Activated CD4-positive, CD25-positive, alpha-beta regulatory T cell (primary cell): ENCODE measurements around the gene GPR26.
"Not testable (repeated sequence)": the region's sequence is repeated elsewhere in the genome, so short reads cannot be mapped to it uniquely, and the experiment has no call there.

Experiments used
- DNase-seq, 4 experiments: peaks; one replicate each; lab custom pipeline; 2025; lab: John Stamatoyannopoulos, UW

The GPR26 gene

DNA sequence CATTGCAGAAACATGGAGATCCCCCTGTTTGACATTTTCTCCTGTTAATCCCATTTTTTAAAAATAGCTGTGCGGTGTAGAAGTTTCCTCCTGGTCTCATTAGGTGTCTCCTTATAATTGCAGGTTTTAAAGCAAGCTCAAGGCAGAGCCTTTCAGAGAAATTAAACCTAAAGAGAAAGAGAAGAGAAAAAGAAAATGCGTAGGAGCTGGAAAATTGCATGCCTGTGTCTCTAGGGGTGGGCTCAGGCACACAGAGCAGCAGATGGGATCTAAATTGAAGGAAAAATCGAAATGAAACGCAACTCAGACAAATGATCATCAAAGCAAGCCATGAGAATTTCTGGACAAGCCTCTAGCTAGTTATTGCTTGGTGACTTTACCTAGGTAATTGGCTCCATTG is 40.1 kb downstream of the GPR26 start:
- no peak for DNase-seq

DNA sequence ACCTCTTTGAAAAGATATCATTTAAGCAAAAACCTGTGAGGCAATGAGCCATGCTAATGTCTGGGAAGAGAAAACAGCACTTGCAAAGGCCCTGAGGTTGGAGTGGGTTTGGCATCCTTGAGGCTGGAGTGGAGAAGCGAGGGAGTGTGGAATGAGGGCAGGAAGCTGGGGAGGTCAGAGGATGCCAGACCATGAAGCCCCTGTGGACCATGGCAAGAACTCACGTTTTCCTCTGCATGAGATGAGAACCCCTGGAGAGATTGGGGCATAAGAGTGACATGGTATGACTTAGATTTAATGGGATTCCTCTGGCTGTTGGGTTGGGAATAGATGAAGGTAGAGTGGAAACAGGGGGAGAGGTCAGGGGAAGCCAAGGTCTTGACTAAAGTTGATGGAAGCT is 49.4 kb downstream of the GPR26 start:
- no peak for DNase-seq

DNA sequence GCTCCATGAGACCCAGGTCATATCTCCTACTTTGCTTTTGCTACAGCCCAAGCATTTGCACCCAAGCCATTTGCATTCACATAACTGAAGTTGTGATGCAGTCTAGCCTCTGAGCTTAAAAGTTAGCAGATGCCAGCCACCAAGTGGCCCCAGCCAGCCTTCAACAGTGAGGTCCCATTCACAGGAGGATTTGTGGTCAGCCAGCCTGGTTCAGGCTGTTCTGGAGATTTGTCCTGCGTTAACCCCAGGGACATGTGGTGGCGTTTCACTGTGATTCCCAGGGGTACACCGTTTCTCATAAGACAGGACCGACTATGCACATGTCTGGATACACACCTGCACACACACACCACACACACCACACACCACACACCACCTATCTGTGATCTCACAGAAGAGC is 51.2 kb downstream of the GPR26 start:
- DNase-seq, result no peak

DNA sequence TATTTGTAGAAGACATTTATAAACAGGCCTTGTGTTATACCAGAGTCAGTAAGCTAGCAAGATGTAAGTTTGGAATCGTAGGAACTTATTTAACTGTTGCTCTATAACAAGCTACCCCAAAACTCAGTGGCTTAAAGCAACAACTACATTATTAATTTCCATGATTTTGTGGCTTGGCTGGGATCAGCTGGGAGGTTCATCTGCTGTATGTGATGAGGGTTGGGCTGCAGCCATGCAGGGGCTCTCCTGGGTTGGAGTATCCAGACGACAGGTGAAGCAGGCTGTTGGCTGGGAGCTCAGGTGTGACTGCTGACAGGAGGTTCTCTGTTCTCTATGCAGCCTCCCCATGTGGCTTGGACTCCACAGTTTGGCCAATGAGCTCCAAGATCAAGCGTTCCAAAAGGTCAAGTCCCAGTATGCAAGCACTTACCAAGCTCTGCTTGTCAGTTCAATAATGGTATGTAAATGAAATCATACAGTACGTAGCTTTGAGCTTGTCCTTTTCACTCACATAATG is 52.4 kb downstream of the GPR26 start:
- no peak for DNase-seq

DNA sequence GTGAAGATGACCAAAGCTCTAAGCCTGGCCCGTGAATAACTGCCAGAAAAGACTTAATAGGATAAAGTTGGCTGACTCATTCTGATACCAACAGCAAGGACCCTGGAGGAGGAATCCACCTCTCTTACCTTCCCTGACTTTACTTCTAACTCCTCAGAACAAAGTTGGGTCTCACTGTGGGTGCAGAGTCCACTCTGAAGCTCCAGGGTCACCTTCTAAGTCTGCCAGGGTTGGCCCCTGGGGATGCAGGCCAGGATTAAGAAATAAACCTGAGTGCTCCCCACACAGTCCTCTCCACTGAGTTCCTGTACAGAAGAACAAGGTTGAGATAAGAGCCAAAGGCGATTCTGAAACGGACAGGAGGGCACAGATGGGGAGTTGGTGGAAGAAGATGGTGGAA is 54.4 kb downstream of the GPR26 start:
- no peak for DNase-seq

DNA sequence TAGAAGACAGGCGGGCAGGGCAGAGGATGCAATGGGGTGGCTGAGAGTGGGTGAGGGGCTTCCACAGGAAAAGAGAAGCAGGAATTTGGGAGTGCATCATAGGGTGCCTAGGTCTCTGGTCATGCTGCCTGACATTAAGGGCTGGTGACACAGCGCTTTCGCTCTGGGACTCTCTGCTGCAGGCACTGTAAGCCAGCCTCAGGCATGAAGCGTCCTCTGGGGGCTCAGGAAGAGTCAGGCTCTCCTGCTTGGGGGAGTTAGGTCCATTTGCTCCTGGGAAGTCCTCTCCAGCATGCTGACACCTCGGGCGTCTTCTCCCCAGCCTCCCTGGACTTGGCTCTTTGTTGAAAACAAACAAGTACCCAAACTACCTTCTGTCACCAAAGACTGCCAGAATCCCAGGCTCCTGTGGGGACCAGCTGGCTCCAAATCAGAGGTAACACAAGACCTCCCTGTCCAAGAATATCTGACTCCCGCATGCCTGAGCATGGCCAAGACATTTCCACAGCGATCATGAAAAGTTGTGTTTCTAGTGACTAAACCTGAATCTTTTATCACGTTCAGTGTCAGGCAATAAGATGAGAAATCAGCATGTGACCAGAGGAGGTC is 55.4 kb downstream of the GPR26 start:
- DNase-seq, result no peak

DNA sequence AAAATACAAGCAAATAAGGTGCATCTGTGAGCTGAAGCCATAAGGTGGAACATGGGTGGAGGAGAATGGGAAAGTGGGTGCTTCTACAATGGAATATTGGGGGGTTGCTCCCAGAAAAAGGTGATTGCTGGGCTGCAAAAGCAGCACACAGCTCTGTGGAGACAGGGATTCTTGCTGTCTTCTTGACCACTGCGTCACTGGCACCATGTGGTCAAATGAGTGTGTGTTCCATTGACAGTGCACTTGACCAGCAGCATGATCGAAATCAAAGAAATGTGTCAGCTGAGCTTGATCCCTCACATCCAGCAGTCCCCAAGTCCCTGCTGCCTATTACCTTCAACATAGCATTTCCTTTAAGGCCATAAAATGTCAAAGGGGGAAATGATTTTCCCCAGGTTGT is 56.2 kb downstream of the GPR26 start:
- no peak for DNase-seq

DNA sequence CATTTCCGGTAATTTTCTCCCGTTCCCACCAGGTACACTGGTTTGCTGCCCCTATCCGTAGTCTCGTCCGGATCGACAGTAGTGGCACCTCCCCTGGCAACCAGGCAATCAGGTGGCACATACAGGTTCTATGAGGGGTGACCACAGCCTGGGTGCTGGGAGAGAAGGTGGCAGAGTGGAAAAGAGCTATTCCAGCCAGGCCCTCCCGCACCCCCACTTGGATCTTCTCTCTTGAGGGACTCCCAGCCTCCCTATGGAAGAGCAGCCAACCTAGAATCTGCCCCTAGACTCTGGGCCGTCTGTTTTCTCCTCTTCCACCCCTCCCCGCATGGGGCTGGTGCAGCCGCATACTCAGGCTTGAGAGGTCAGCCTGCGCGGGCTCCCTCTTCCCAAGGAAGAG is 58.6 kb downstream of the GPR26 start:
- DNase-seq, result no peak

DNA sequence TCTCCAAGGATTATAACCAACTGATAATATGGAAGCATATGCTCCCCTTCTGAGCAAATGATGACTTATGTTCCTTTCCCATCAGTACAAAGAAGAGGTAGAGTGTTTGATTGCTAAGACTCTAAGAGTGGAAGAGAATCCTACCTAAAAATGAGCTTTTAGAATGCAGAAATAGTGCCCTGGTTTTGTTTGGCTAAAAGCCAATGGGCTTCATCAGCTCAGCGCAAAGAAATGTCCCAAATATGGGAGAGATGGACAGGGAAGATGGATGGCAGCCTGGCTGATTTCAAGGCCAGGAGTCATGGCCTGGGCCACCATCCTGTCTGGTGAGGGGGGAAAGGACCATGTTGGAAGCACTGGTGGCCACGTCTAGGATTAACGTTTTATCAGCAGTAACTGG is 60.2 kb downstream of the GPR26 start:
- DNase-seq, result no peak

DNA sequence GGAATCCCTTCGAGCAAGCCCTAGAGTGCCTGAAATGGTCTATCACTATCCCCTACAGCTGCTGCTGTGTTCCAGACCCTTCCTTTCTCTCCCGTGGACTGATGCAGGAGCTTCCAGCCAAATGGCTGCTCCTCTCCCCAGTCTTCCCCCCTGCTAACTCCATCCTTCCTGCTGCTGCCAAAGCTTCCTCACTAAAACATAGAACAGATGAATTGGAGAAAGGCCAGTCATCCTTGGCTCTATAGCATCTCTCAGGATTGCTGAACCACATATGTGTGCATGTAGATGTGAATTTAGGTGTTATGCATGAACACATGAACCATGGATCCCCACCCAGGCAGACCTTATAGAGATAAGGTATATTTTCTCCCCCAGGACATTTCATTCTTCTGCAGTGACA is 60.7 kb downstream of the GPR26 start:
- no peak for DNase-seq

DNA sequence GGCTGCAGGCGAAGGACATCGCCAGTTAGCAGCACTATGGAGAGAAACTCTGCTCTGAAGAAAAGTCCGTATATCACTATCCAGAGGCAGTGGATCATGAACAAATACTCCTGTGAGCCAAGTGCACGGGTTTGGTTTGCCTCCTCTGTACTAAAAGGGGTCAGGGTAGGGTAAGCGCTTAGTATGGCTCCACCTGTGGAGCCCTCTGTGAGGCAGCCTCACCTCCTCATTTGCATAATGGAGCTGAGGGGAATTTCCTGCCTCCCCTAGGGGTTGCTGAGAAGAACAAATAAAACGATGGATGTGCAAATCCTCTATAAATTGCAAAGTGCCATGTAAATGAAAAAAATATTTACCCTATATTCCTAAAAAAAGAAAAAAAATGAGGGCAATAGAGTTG is 63.4 kb downstream of the GPR26 start:
- DNase-seq, result no peak

DNA sequence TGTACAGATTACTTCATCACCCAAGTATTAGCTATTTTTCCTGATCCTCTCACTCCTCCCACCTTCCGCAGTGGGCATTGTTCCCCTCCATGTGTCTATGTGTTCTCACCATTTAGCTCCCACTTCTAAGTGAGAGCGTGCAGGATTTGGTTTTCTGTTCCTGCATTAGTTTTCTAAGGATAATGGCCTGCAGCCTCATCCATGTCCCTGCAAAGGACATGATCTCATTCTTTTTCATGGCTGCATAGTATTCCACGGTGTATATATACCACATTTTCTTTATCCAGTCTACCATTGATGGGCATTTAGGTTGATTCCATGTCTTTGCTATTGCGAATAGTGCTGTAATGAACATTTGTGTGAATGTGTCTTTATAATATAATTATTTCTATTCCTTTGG is 70.8 kb downstream of the GPR26 start:
- DNase-seq, result not testable (repeated sequence)

DNA sequence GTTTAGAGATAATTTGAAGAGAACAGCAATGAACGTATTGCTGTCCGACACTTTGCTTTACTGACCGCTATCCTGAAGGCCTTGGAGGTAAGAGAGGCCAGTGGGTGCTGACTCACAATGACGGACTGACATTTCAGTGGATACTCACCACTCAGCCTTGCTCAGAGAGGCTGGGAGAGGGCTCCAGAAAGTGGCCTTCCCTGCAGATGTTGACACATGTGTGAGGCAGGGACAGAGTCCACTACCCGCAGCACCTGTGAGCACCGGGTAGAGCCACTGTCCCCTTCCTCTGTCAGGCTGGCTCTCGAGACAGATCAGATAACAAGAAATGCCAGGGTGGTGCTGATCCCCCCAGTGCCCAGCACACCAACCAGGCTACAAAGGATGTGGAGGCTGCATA is 75.0 kb downstream of the GPR26 start:
- no peak for DNase-seq

DNA sequence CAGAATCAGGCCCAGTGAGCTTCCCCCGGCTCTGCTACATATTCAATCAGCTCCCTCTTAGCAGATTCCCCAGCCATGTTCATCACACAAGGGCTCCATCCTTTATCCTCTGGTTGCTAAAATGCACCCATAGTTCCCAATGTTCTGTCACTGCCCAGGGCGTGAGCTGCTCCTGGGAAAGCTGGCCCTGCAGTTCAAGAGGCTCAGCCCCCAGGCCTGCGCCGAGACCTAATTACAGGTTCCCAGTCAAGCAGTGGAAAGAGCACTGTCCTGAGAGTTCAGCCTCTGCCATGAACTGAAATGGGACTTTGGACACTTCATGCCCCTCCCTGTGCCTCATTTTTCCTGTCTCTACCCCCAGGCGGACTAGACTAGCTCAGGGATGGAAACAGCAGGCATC is 75.6 kb downstream of the GPR26 start:
- DNase-seq, result no peak

DNA sequence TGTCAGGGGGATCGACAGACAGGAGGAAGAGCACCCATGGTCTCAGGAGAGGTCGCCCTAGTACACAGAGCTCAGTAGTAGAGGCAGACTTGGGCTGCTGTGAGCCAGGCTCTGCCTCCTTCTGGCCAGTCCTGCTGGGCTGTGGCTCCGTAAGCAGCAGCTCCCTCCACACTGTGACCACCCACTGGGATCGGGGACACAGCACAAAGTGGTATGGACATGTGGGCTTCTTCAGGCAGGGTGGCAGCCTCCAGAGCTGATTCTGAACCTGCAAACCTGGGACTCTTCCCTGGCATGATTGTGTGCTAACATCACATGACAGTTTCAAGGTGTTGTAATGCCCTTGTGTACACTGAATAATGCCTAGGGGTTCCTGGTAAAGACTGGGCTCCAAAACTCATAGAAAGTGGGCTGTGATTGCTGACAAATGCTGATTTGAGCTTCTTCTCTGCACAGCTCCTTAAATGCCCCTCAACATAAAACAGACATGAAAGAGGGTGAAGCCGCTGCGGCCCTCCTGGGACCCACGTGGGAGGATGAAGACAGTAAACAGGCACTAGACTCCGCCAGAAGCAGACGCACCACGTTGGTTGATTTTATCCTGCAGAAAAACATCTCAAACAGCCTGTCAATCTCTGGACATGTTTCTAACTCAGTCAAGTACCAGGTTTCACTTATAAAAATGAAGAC is 76.7 kb downstream of the GPR26 start:
- no peak for DNase-seq

DNA sequence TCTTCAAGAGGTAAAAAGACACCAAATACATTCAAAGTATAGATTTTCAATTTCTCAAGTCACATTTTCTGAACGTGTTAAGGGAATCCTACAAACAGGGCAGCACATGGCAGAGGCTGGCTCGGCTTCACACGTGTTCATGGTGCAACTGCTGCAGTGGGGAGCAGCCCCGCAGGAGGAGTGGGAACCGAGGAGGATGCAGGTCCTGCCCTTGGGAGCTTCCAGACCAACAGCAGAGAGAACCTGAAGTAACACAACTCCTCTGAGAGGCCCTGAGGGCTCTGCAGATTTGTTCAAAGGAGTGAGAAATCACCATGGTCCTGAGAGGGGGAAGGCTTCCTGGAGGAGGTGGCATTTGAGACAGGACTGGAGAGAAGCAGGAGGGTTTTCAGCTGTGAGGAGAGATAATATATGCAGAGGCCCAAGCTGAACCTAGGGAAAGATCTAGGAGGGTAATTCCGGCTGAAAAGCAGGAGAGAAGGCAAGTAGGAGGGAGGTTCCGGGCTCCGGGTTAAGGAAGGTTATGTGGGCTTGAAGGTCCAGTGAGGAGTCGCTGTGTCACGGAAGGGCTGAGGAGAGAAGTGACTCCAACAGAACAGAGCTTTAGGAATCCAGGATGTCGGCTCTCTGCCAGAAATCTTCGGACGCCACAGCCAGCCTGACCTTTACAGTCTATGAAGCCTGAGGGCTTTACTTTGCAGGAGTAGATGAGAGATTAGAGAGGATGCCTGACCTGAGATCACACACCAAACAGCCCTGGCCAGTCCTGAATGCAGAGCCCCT is 77.5 kb downstream of the GPR26 start:
- DNase-seq, result no peak

DNA sequence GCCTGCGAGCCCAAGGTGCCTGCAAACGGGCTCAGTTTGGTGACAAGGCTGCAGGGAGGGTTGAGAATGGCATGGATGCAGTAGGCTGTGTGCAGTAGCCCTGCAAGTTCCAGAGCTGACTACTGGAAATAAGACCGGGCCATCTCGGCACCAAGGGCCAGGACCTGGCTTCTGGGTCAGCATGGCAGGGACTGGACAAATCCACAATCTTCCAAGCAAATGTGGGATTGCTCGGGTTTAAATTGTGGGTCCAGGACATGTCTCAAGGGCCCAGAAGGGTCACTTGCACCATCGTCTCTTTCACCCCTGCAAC is 78.0 kb downstream of the GPR26 start:
- DNase-seq, result no peak
